Stimulated activated CD8-positive, alpha-beta memory T cell treated with anti-CD3 and anti-CD28 coated beads, Interleukin-7, amount 100 ng/mL, for 4 hours (primary cell): ENCODE data around the gene SLC19A1.

Experiments used
- DNase-seq, 2 donors: peaks; one replicate each; pipeline ENCODE4 v3.0.0-alpha.2; 2020; ENCODE audit warnings: low read depth in 2 of 2

The SLC19A1 gene

GRCh38 chr21:45454060-45454925 is 87.9 kb downstream of the SLC19A1 start:
- DNase-seq = no peak

- no peak for DNase-seq
Observed at GRCh38 chr21:45453308-45453950, 88.8 kb downstream of the SLC19A1 start.

GRCh38 chr21:45452696-45453307 is 89.4 kb downstream of the SLC19A1 start:
- no peak for DNase-seq

GRCh38 chr21:45451771-45452182 is 90.5 kb downstream of the SLC19A1 start:
- no peak for DNase-seq

GRCh38 chr21:45451091-45451740 is 91.0 kb downstream of the SLC19A1 start:
- DNase-seq = no peak

GRCh38 chr21:45450423-45451090 is 91.7 kb downstream of the SLC19A1 start:
- DNase-seq = no peak

- DNase-seq = no peak
Observed at GRCh38 chr21:45449658-45450422, 92.4 kb downstream of the SLC19A1 start.

GRCh38 chr21:45448810-45449657 is 93.2 kb downstream of the SLC19A1 start:
- DNase-seq = no peak

- no peak for DNase-seq
Observed at GRCh38 chr21:45448283-45448809, 93.9 kb downstream of the SLC19A1 start.
